ENCODE measurements around the gene CFAP58. TPM values are rescaled to one million over a fixed set of nuclear protein-coding genes. Genes with fewer than 3 reads are reported as not detected.

CFAP58 gene
- polyA plus RNA-seq, 3 donors, result 0.16 TPM; not detected in 2

- H3K4me1 ChIP-seq (ENCODE audit: control insufficient read depth in 1 of 2, insufficient read depth in 2 of 2, low read length in 2 of 2), result no peaks in the 10 kb centered on the region
- no CpG with 5 or more reads among the region's 3 CpGs for WGBS (ENCODE audit: insufficient coverage)
- no peak overlapping the region for H2AFZ ChIP-seq (ENCODE audit: insufficient read depth, low read depth, low read length, poor library complexity, severe bottlenecking)
- no peaks in the 10 kb centered on the region for H3K27me3 ChIP-seq (ENCODE audit: control insufficient read depth in 2 of 2, insufficient read depth in 2 of 2, low read length in 2 of 2)
- H4K20me1 ChIP-seq (ENCODE audit: insufficient read depth, low read length), result no peaks in the 10 kb centered on the region
- no peak overlapping the region for H3K4me3 ChIP-seq (replicated peaks in 1 of 3; ENCODE audit: low read depth in 2 of 3, low read length in 3 of 3)
- Mint-ChIP-seq H3K4me1 (no peaks in the 10 kb centered on the region), H3K36me3 (no peaks in the 10 kb centered on the region), H3K27ac (no peak overlapping the region), H3K27me3 (ENCODE audit: low read depth in 3 of 3) (peaks cover 0 to 1% (median 0%) of the 10 kb centered on the region in 3 donors), H3K4me3 (no peak overlapping the region), H3K9me3 (no peaks in the 10 kb centered on the region)
- TF ChIP-seq CTCF (IDR thresholded peaks at IDR 0.05), result no peak
- no peak overlapping the region for H3K9ac ChIP-seq (ENCODE audit: insufficient read depth, low read length, poor library complexity, severe bottlenecking)
- H3K79me2 ChIP-seq (ENCODE audit: insufficient read depth, low read length), result no peaks in the 10 kb centered on the region
- no peaks in the 10 kb centered on the region for H3K9me3 ChIP-seq (replicated peaks in 1 of 2; ENCODE audit: control insufficient read depth in 1 of 2, insufficient read depth in 1 of 2, low read length in 2 of 2)
- H3K4me2 ChIP-seq (replicated peaks; ENCODE audit: extremely low read depth, low read length, poor library complexity, severe bottlenecking), result no peak overlapping the region
- DNase-seq, result no peak
- no peak overlapping the region for H3K27ac ChIP-seq (ENCODE audit: low read depth in 1 of 2, low read length in 2 of 2)
- H3K36me3 ChIP-seq (replicated peaks in 1 of 2; ENCODE audit: control insufficient read depth in 1 of 2, insufficient read depth in 2 of 2, low read length in 2 of 2), result no peaks in the 10 kb centered on the region
- intact Hi-C loops (cut with micrococcal nuclease), result no loop called here
These were observed 94.3 kb downstream of the CFAP58 start for GRCh38 chr10:104447906-104448305.

GRCh38 chr10:104449391-104449790 lies 95.8 kb downstream of the CFAP58 start:
- Histone ChIP-seq H3K36me3 (replicated peaks in 1 of 2; ENCODE audit: control insufficient read depth in 1 of 2, insufficient read depth in 2 of 2, low read length in 2 of 2) (no peaks in the 10 kb centered on the region), H3K27ac (ENCODE audit: low read depth in 1 of 2, low read length in 2 of 2) (no peak overlapping the region), H3K79me2 (ENCODE audit: insufficient read depth, low read length) (no peaks in the 10 kb centered on the region), H4K20me1 (ENCODE audit: insufficient read depth, low read length) (no peaks in the 10 kb centered on the region), H3K9ac (ENCODE audit: insufficient read depth, low read length, poor library complexity, severe bottlenecking) (no peak overlapping the region), H2AFZ (ENCODE audit: insufficient read depth, low read depth, low read length, poor library complexity, severe bottlenecking) (no peak overlapping the region), H3K4me2 (replicated peaks; ENCODE audit: extremely low read depth, low read length, poor library complexity, severe bottlenecking) (no peak overlapping the region), H3K4me1 (ENCODE audit: control insufficient read depth in 1 of 2, insufficient read depth in 2 of 2, low read length in 2 of 2) (no peaks in the 10 kb centered on the region), H3K4me3 (replicated peaks in 1 of 3; ENCODE audit: low read depth in 2 of 3, low read length in 3 of 3) (no peak overlapping the region), H3K9me3 (replicated peaks in 1 of 2; ENCODE audit: control insufficient read depth in 1 of 2, insufficient read depth in 1 of 2, low read length in 2 of 2) (no peaks in the 10 kb centered on the region), H3K27me3 (ENCODE audit: control insufficient read depth in 2 of 2, insufficient read depth in 2 of 2, low read length in 2 of 2) (no peaks in the 10 kb centered on the region)
- intact Hi-C loops (cut with micrococcal nuclease), result no loop called here
- no peak overlapping the region for H3K27ac Mint-ChIP-seq
- no peaks in the 10 kb centered on the region for H3K9me3 Mint-ChIP-seq
- H3K36me3 Mint-ChIP-seq, result no peaks in the 10 kb centered on the region
- WGBS (ENCODE audit: insufficient coverage), result no CpG with 5 or more reads among the region's 3 CpGs
- no peak for TF ChIP-seq CTCF (IDR thresholded peaks at IDR 0.05)
- H3K27me3 Mint-ChIP-seq (ENCODE audit: low read depth in 3 of 3), result peaks cover 0 to 1% (median 0%) of the 10 kb centered on the region in 3 donors
- no peaks in the 10 kb centered on the region for H3K4me1 Mint-ChIP-seq
- DNase-seq, result no peak
- no peak overlapping the region for H3K4me3 Mint-ChIP-seq
